Gastroesophageal sphincter (tissue), 4 donors: Measurements from ENCODE around the gene CENPU. TPM values are rescaled to one million over a fixed set of nuclear protein-coding genes. Genes with fewer than 3 reads are reported as not detected.

Source experiments
- ATAC-seq: fragments of 150-250 bp; one replicate; pipeline ENCODE4 v1.9.1; 2016; ENCODE audit warnings: mild to moderate bottlenecking, moderate library complexity
- H3K27ac ChIP-seq, 4 donors: fragments of 200-600 bp; sonication (generic) in 3 of 4; 1 replicate in 3 of 4; 2 replicates in 1 of 4; pipeline ENCODE4 v1.5.1; 2016 to 2019
- H3K27me3 ChIP-seq: fragments of 200-600 bp; sonication (generic); one replicate; pipeline ENCODE4 v1.5.1; 2019
- H3K36me3 ChIP-seq, 2 donors: fragments of 200-600 bp; sonication (generic); one replicate each; pipeline ENCODE4 v1.5.1; 2019; ENCODE audit warnings: control low read depth in 1 of 2
- H3K4me1 ChIP-seq, 3 donors: fragments of 200-600 bp; sonication (generic); 1 replicate in 2 of 3; 2 replicates in 1 of 3; pipeline ENCODE4 v1.5.1; 2016 to 2019; ENCODE audit warnings: control low read depth in 2 of 3
- H3K4me3 ChIP-seq, 2 donors: fragments of 200-600 bp; sonication (generic); one replicate each; pipeline ENCODE4 v1.5.1; 2019; ENCODE audit warnings: mild to moderate bottlenecking in 1 of 2, moderate library complexity in 1 of 2
- H3K9me3 ChIP-seq, 3 donors: fragments of 200-600 bp; sonication (generic); one replicate each; pipeline ENCODE4 v1.5.1; 2017 to 2019; ENCODE audit warnings: control low read depth in 2 of 3
- CTCF ChIP-seq, 4 experiments: fragments of 200-600 bp in 2 of 4; fragments of 450-650 bp in 2 of 4; sonication (generic) in 1 of 4; IDR thresholded peaks; one replicate each; pipeline ENCODE4 v1.5.1; 2017 to 2019; ENCODE audit warnings: antibody characterized with exemption in 4 of 4, mild to moderate bottlenecking in 2 of 4, moderate library complexity in 2 of 4
- EP300 ChIP-seq: sonication (generic); formaldehyde crosslinking; IDR thresholded peaks from one replicate; pipeline ENCODE4 v1.6.1; 2017; ENCODE audit warnings: antibody characterized with exemption, mild to moderate bottlenecking
- POLR2A ChIP-seq, 2 donors: fragments of 450-650 bp; IDR thresholded peaks; one replicate each; pipeline ENCODE4 v1.6.1; 2017; ENCODE audit warnings: antibody characterized with exemption in 2 of 2, mild to moderate bottlenecking in 2 of 2, moderate library complexity in 1 of 2
- POLR2AphosphoS5 ChIP-seq: sonication (generic); formaldehyde crosslinking; IDR thresholded peaks from one replicate; pipeline ENCODE4 v1.6.1; 2017; ENCODE audit warnings: antibody characterized with exemption
- WGBS, 2 donors: methylation state at CpG; one replicate each; pipeline ENCODE4 v1.1.5; 2018; ENCODE audit warnings: low coverage in 1 of 2; 5-methylcytosine and 5-hydroxymethylcytosine counted together
- total RNA-seq, 4 donors: library from RNA; depleted of rRNA; stranded (reverse); fragments of >200 nt; gene quantifications; one replicate each; pipeline ENCODE4 v1.1.0, GENCODE V29; 2016

Gene CENPU
- total RNA-seq, 4 donors from 2014 or later, result 0.54 to 8.0 (median 1.1) TPM; not detected in 1

GRCh38 chr4:184727430-184727829, 6.5 kb downstream of the CENPU start:
- TF ChIP-seq CTCF (IDR thresholded peaks at IDR 0.05), result no peak
- TF ChIP-seq EP300, result no peak
- no peak for TF ChIP-seq POLR2AphosphoS5
- TF ChIP-seq POLR2A (IDR thresholded peaks at IDR 0.05), result no peak
- H3K4me1 ChIP-seq, result no peaks in the 10 kb centered on the region
- no peak for ATAC-seq

DNA sequence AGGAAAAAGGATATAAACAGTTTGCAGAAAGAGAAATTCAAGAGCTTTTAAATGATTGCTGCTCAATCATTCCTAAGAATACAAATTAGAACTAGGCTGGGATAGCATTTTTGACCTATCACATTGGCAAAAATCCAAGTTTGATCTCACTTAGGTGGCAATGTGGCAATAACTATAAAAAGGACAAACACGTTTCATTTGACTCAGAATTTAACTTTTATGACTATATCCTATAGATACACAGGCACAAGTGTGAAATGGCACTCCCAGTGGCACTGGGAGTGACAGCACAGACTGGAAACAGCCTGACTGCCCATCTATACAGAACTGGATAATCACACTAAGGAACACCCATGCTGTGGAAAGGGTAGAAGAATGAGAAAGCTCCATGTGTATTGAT, 11.1 kb downstream of the CENPU start:
- no peak overlapping the region for H3K4me3 ChIP-seq
- ATAC-seq, result no peak
- no peaks in the 10 kb centered on the region for H3K4me1 ChIP-seq
- H3K36me3 ChIP-seq, result no peaks in the 10 kb centered on the region
- no peaks in the 10 kb centered on the region for H3K27me3 ChIP-seq
- no peak overlapping the region for H3K27ac ChIP-seq
- TF ChIP-seq POLR2A (IDR thresholded peaks at IDR 0.05) (no peak), CTCF (IDR thresholded peaks at IDR 0.05) (no peak), EP300 (no peak), POLR2AphosphoS5 (no peak)
- no peaks in the 10 kb centered on the region for H3K9me3 ChIP-seq
- WGBS, 2 donors, result 73 to 93% methylated on average over 1 of the region's 1 CpG

More at GRCh38 chr4:184727430-184727829, 6.5 kb downstream of the CENPU start:
- no peak overlapping the region for H3K27ac ChIP-seq
- 80 to 88% methylated on average over 3 of the region's 3 CpGs for WGBS, 2 donors
- no peak overlapping the region for H3K4me3 ChIP-seq
- no peaks in the 10 kb centered on the region for H3K27me3 ChIP-seq
- no peaks in the 10 kb centered on the region for H3K36me3 ChIP-seq
- H3K9me3 ChIP-seq, result no peaks in the 10 kb centered on the region

DNA sequence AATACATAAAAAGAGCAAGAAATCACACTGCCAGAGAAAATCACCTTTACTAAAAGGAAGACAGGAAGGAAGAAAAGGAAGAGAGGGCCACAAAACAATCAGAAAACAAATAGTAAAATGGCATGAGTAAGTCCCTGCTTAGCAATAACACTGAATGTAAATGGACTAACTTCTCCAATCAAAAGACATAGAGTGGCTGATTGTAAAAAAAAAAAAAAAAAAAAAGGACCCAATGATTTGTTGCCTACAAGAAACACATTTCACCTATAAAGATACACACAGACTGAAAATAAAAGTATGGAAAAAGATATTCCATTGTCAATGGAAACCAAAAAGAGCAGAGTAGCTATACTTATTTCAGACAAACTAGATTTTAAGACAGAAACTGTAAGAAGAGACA, 12.6 kb downstream of the CENPU start:
- no peak overlapping the region for H3K27ac ChIP-seq
- ATAC-seq, result no peak
- TF ChIP-seq EP300, result no peak
- TF ChIP-seq POLR2A (IDR thresholded peaks at IDR 0.05), result no peak
- no peak for TF ChIP-seq POLR2AphosphoS5
- no peak for TF ChIP-seq CTCF (IDR thresholded peaks at IDR 0.05)
- no peaks in the 10 kb centered on the region for H3K27me3 ChIP-seq
- H3K36me3 ChIP-seq, result no peaks in the 10 kb centered on the region
- H3K4me3 ChIP-seq, result no peak overlapping the region
- H3K4me1 ChIP-seq, result no peaks in the 10 kb centered on the region
- no peaks in the 10 kb centered on the region for H3K9me3 ChIP-seq

DNA sequence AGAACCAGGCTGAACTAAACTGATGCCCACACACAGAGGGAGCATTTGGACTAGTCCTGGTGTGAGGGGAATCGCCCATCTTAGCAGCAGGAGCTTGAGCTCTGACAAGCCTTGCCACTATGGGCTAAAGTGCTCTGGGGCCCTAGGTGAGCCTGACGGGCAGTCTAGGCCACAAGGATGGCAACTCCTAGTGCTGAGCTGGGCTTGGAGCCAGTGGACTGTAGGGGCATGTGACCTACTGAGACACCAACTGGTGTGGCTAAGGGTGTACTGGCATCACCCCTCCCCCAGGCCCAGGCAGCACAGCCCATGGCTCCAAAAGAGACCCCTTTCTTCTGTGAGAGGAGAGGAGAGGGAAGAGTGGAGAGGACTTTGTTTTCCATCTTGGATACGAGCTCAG, 14.5 kb downstream of the CENPU start:
- Histone ChIP-seq H3K27ac (no peak overlapping the region), H3K36me3 (no peaks in the 10 kb centered on the region), H3K9me3 (no peaks in the 10 kb centered on the region), H3K4me3 (no peak overlapping the region), H3K4me1 (no peaks in the 10 kb centered on the region), H3K27me3 (no peaks in the 10 kb centered on the region)
- no peak for TF ChIP-seq CTCF (IDR thresholded peaks at IDR 0.05)
- TF ChIP-seq POLR2AphosphoS5, result no peak
- no peak for TF ChIP-seq POLR2A (IDR thresholded peaks at IDR 0.05)
- TF ChIP-seq EP300, result no peak
- no peak for ATAC-seq
- WGBS, 2 donors, result no CpG with 5 or more reads among the region's 3 CpGs

DNA sequence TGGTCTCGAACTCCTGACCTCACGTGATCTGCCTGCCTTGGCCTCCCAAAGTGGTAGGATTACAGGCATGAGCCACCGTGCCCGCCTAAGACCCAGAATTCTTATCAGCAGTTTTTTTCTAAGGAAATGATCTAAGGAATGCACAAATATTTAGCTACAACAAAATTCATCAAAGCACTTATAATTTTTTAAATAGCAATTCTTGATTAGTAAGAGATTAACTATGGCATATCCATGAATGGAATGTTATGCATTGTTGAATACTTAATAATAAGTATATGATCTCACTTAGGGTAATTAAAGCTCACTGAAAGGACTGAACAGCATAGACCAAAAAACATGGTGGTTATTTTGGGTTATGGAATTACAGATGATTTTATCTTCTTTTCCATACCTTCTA, 18.4 kb downstream of the CENPU start:
- Histone ChIP-seq H3K36me3 (no peaks in the 10 kb centered on the region), H3K4me1 (no peaks in the 10 kb centered on the region), H3K27me3 (no peaks in the 10 kb centered on the region), H3K4me3 (no peak overlapping the region), H3K27ac (no peak overlapping the region), H3K9me3 (no peaks in the 10 kb centered on the region)
- TF ChIP-seq EP300 (no peak), POLR2AphosphoS5 (no peak), CTCF (IDR thresholded peaks at IDR 0.05) (no peak), POLR2A (IDR thresholded peaks at IDR 0.05) (no peak)
- ATAC-seq, result no peak
- 95 to 96% methylated on average over 4 of the region's 4 CpGs for WGBS, 2 donors
